SK-N-MC (cell line): ENCODE measurements around the gene SCLT1.

ENCODE experiments used
- EZH2 ChIP-seq: fragments of 200-600 bp; sonication (generic); IDR thresholded peaks from one replicate; pipeline ENCODE4 v1.6.1; 2017; ENCODE audit warnings: antibody characterized with exemption
- FOXP2 ChIP-seq: optimal IDR thresholded peaks from 2 replicates; pipeline ENCODE3; 2011; ENCODE audit warnings: mild to moderate bottlenecking, moderate library complexity; ENCODE audit not compliant: insufficient read depth; ENCODE audit errors: extremely low read length, control extremely low read depth
- POLR2AphosphoS5 ChIP-seq: IDR thresholded peaks from 2 replicates; pipeline ENCODE4 v1.6.1; 2012; ENCODE audit warnings: mild to moderate bottlenecking, low read depth, low read length, borderline replicate concordance

DNA sequence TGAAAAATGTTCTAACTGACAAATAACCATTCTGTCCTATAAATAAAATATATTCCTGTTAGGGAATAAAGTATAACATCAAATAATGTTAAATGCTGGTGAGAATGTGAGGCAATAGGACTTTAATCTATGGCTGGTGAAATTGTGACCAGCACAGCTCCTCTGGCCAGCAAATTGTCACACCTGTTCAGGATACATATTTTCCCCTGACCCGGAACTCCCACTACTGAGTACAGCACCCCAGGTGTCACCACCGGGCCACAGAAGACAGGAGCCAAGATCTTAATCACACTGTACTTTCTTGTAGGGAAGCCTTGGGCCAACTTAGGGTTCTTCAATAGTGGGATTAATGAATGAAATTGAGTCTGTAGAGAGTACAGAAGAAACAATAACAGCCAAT, 35.8 kb upstream of the SCLT1 start:
- TF ChIP-seq POLR2AphosphoS5 (no peak), EZH2 (no peak), FOXP2 (no peak)
